HG03432 (cell line): ENCODE data around the gene UBA1.

Experiments
- ATAC-seq: cut with Tn5 transposase; IDR thresholded peaks from one replicate; pipeline ENCODE4 v1.9.1; 2021; ENCODE audit warnings: mild to moderate bottlenecking, moderate library complexity; ENCODE audit not compliant: unreplicated experiment

Gene UBA1

GRCh38 chrX:47169726-47170515 is 23.7 kb upstream of the UBA1 start:
- ATAC-seq: no peak

- ATAC-seq: no peak
Observed at GRCh38 chrX:47170861-47171692, 22.6 kb upstream of the UBA1 start.

GRCh38 chrX:47171996-47172395 is 21.6 kb upstream of the UBA1 start:
- no peak for ATAC-seq

GRCh38 chrX:47172549-47172948 is 21.1 kb upstream of the UBA1 start:
- ATAC-seq: no peak

GRCh38 chrX:47172971-47173792 is 20.4 kb upstream of the UBA1 start:
- no peak for ATAC-seq

GRCh38 chrX:47174376-47174775 is 19.3 kb upstream of the UBA1 start:
- ATAC-seq: no peak

GRCh38 chrX:47174846-47175587 is 18.6 kb upstream of the UBA1 start:
- no peak for ATAC-seq

GRCh38 chrX:47175588-47175980 is 18.0 kb upstream of the UBA1 start:
- no peak for ATAC-seq

- ATAC-seq: no peak
Observed at GRCh38 chrX:47176101-47176740, 17.4 kb upstream of the UBA1 start.

- no peak for ATAC-seq
Observed at GRCh38 chrX:47177079-47177478, 16.6 kb upstream of the UBA1 start.

GRCh38 chrX:47178337-47178736 is 15.3 kb upstream of the UBA1 start:
- ATAC-seq: no peak

GRCh38 chrX:47179221-47179927 is 14.3 kb upstream of the UBA1 start:
- ATAC-seq: no peak

- ATAC-seq: no peak
Observed at GRCh38 chrX:47179928-47180255, 13.7 kb upstream of the UBA1 start.

GRCh38 chrX:47180346-47180745 is 13.3 kb upstream of the UBA1 start:
- no peak for ATAC-seq

- ATAC-seq: no peak
Observed at GRCh38 chrX:47181301-47181700, 12.3 kb upstream of the UBA1 start.

GRCh38 chrX:47182106-47182700 is 11.4 kb upstream of the UBA1 start:
- no peak for ATAC-seq

GRCh38 chrX:47184486-47184885 is 9.1 kb upstream of the UBA1 start:
- no peak for ATAC-seq

- ATAC-seq: no peak
Observed at GRCh38 chrX:47185241-47185640, 8.4 kb upstream of the UBA1 start.

GRCh38 chrX:47186096-47186740 is 7.4 kb upstream of the UBA1 start:
- no peak for ATAC-seq
